ENCODE data around the gene DENND6A.

DENND6A gene

DNA sequence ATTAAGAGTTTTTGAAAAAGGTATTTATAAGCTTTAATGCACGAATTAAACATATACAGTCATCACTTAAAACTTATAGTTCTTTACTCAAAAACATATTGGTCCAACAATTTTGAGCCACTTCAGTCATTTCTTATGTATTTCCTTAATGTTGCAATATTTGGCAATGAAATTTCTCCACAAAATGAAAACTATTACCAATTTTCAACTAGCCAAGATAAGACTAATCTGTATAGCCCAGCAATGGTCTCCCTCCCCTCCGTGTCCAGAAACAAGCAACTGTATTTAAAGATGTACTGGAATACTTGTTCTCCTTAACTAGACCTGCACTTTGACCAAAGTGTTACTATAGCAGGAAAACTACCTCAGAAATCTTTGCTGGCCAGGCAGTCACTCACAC, 105.0 kb downstream of the DENND6A start:
- no peak overlapping the region for H3K4me3 ChIP-seq (ENCODE audit: low read depth, low read length)
- no peak for DNase-seq (ENCODE audit: low read depth)

DNA sequence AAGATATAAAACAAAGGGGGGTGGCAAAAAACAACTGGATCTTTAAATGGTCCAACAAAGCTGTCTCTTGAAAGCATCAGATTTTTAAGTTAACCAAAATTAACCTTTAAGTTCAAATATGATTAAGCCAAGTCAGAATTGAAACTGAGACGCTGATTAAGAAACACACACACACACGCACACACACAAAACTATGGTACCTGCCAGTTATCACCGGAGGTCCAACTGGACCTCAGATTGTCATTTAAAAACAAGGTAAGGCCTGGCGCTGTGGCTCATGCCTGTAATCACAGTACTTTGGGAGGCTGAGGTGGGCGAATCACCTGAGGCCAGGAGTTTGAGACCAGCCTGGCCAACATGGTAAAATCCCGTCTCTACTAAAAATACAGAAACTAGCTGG, 106.1 kb downstream of the DENND6A start:
- DNase-seq (ENCODE audit: low read depth): no peak
- H3K4me3 ChIP-seq (ENCODE audit: low read depth, low read length): no peak overlapping the region

DNA sequence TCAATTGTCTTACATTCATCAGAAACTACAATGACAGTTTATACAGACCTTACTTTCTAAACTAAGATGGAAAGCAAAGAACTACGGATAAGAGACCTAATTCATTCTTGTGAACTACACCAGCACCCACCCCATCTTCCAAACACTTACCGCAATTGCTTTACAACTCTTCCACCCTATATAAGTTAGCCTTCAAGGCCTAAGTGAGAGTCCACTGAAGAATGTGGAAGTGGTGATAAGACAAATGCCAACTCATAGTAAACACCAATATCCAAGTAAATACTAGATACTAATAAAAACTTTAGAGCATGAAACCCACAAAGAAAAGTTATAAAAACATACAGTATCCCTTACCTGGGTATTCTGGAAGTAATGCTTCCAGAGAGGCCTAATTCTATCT, 109.3 kb downstream of the DENND6A start:
- DNase-seq (ENCODE audit: low read depth): no peak
- no peak overlapping the region for H3K4me3 ChIP-seq (ENCODE audit: low read depth, low read length)

DNA sequence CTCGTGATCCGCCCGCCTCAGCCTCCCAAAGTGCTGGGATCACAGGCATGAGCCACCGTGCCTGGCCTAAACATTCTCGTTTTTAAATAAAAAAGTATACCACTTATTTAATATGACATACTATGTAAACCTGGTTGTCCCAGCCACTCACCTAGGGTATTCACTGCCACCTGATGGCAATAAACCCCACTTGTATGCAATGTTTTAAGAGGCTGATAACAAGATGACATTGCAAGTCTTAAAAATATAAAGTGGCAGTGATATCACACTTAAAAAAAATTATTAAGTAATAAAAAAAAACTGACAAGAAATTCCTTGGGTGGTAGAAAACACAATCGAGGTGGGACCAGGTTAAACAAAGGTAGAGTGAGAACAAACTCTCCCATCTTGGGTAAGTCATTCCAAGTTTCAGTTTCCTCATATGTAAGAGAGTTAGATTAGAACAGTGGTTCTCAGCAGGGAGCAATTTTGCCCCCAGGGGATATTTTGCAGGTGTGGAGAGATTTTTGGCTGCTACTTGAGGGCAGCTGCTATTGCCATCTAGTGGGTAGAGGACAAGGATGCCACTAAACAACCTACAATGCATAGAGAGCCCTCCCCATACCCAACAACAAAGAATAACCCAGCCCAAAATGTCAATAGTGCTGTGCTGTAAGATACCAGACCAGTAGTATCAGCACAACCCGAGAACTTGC, 110.3 kb downstream of the DENND6A start:
- DNase-seq (ENCODE audit: low read depth): no peak
- no peak overlapping the region for H3K4me3 ChIP-seq (ENCODE audit: low read depth, low read length)

DNA sequence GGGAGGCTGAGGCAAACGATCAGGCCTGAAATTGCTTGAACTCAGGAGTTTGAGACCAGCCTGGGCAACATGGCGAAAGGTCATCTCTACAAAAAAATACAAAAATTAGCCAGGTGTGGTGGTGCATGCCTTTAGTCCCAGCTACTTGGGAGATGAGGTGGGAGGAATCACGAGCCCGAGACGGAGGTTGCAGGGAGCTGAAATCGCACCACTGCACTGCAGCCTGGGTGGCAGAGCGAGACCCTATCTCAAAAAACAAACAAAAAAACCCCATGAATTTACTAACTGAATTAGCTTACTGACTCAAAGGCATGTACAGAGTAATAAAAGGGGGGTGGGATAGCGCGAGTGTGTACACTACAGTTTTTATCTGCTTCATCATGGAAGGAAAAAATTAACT, 115.1 kb downstream of the DENND6A start:
- DNase-seq (ENCODE audit: low read depth): no peak
- no peak overlapping the region for H3K4me3 ChIP-seq (ENCODE audit: low read depth, low read length)

DNA sequence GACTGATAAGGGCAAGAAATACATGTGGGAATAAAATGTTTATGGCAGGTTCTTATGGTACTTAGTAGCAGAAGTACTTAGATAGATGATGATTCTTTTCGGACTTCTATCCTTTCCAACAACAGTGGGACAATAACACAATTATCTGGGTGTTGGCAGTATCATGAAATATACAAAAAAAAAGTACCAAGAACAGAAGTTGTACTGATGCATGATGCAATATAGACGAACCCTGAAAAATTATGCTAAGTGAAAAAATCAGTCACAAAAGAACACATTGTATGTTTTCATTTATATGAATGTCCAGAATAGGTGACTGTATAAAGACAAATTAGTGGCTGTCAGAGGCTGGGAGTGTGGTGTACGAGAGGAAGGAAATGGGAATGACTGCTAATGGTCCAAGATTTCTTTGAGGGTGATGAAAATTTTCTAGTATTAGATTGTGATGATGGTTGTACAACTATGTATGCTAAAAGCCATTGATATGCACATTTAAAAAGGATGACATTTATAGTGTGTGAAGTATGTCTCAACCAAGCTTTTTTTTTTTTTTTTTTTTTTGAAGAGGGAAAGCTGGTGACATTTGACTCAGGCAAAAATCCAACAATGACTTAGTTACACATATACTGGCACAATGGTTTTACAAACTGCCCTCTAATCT, 116.8 kb downstream of the DENND6A start:
- no peak for DNase-seq (ENCODE audit: low read depth)
- H3K4me3 ChIP-seq (ENCODE audit: low read depth, low read length): no peak overlapping the region

Data from skeletal muscle cell (primary cell).